ENCODE results near the gene CDH4. TPM values are rescaled to one million over a fixed set of nuclear protein-coding genes. Genes with fewer than 3 reads are reported as not detected.

Gene CDH4
- total RNA-seq, 1 donor from 2014 or later: 0.06 TPM

DNA sequence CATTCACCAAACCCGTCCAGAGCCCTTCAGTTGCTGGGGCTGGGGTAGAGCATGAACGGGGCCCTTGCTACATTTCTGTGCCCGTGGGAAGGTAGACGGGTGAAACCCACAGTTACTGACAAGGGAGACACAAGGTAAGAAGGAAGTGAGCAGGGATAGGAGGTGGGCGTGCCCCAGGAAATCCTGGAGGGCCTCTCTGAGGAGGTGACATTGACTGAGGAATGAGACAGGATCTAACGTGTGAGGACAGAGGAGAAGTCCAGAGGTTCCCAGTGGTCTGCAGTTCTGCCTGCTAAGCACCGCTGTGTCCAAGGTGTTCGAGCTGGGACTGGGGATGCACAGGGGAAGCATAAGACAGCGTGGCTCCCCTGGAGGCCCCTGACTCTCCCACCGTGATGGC lies 378.8 kb downstream of the CDH4 start:
- H3K4me3 ChIP-seq: no peak overlapping the region
- H3K27ac ChIP-seq: no peak overlapping the region
- H3K27me3 ChIP-seq (ENCODE audit: low read depth): no peaks in the 10 kb centered on the region
- TF ChIP-seq, protein P1, sequence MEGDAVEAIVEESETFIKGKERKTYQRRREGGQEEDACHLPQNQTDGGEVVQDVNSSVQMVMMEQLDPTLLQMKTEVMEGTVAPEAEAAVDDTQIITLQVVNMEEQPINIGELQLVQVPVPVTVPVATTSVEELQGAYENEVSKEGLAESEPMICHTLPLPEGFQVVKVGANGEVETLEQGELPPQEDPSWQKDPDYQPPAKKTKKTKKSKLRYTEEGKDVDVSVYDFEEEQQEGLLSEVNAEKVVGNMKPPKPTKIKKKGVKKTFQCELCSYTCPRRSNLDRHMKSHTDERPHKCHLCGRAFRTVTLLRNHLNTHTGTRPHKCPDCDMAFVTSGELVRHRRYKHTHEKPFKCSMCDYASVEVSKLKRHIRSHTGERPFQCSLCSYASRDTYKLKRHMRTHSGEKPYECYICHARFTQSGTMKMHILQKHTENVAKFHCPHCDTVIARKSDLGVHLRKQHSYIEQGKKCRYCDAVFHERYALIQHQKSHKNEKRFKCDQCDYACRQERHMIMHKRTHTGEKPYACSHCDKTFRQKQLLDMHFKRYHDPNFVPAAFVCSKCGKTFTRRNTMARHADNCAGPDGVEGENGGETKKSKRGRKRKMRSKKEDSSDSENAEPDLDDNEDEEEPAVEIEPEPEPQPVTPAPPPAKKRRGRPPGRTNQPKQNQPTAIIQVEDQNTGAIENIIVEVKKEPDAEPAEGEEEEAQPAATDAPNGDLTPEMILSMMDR (IDR thresholded peaks at IDR 0.05): no peak
- H3K36me3 ChIP-seq: no peaks in the 10 kb centered on the region
- H3K4me1 ChIP-seq: no peaks in the 10 kb centered on the region
- DNase-seq (no peak), ATAC-seq (no peak)
- intact Hi-C loops (cut with DNase I): no loop called here
- H3K9me3 ChIP-seq: no peaks in the 10 kb centered on the region

GRCh38 chr20:61631751-61632150 lies 379.7 kb downstream of the CDH4 start:
- Histone ChIP-seq H3K4me3 (no peak overlapping the region), H3K36me3 (no peaks in the 10 kb centered on the region), H3K4me1 (no peaks in the 10 kb centered on the region), H3K27ac (no peak overlapping the region), H3K27me3 (ENCODE audit: low read depth) (peaks cover 3% of the 10 kb centered on the region), H3K9me3 (no peaks in the 10 kb centered on the region)
- ATAC-seq: no peak
- TF ChIP-seq, protein P1 (IDR thresholded peaks at IDR 0.05): no peak
- no peak for DNase-seq
- intact Hi-C loops (cut with DNase I): no loop called here

GRCh38 chr20:61633004-61633403 lies 380.9 kb downstream of the CDH4 start:
- no peak overlapping the region for H3K4me3 ChIP-seq
- DNase-seq: no peak
- intact Hi-C loops (cut with DNase I): no loop called here
- H3K4me1 ChIP-seq: no peaks in the 10 kb centered on the region
- H3K27ac ChIP-seq: no peak overlapping the region
- H3K36me3 ChIP-seq: no peaks in the 10 kb centered on the region
- peaks cover 4% of the 10 kb centered on the region for H3K27me3 ChIP-seq (ENCODE audit: low read depth)
- no peaks in the 10 kb centered on the region for H3K9me3 ChIP-seq
- TF ChIP-seq, protein P1 (IDR thresholded peaks at IDR 0.05): no peak
- no peak for ATAC-seq

DNA sequence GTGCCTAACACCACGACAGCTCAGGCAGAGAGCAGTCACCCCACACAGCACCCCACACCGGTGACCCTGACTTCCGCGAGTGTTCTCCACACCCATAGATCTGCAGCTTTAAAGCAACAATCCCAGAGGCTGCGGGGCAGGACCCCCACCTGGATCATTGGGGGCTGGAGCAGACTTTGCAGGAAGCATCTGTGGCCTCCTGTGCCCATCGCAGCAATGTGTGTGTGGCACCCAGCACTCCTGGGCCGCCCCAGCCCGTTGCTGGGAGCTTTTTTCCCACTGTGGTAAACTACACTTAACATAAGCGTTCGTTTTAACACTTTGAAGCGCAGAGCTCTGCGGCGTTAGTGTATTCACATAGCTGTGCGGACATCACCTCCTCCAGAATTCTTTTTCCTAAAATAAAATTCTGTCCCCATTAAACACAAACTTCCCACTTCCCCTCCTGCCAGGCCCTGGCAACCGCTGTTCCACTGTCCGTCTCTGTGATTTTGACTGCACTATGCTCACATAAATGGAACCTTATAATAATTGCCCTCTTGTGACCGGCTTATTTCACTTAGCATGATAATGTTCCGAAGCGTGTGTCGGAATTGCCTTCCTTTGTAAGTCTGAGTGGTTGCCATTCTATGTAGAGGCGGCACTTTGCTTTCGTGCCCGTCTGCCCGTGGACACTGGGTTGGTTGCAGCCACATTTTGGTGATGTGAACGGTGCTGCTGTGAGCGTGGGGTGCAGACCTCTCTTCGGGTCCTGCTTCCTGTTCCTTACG lies 382.5 kb downstream of the CDH4 start:
- ATAC-seq (no peak), DNase-seq (no peak)
- no peak overlapping the region for H3K4me3 ChIP-seq
- H3K9me3 ChIP-seq: no peaks in the 10 kb centered on the region
- no peaks in the 10 kb centered on the region for H3K4me1 ChIP-seq
- intact Hi-C loops (cut with DNase I): no loop called here
- TF ChIP-seq, protein P1 (IDR thresholded peaks at IDR 0.05): no peak
- no peaks in the 10 kb centered on the region for H3K36me3 ChIP-seq
- H3K27me3 ChIP-seq (ENCODE audit: low read depth): peaks cover 4% of the 10 kb centered on the region
- no peak overlapping the region for H3K27ac ChIP-seq

- TF ChIP-seq, protein P1 (IDR thresholded peaks at IDR 0.05): no peak
- Histone ChIP-seq H3K27me3 (ENCODE audit: low read depth) (peaks cover 4% of the 10 kb centered on the region), H3K4me1 (no peaks in the 10 kb centered on the region), H3K36me3 (no peaks in the 10 kb centered on the region), H3K27ac (no peak overlapping the region), H3K4me3 (no peak overlapping the region), H3K9me3 (no peaks in the 10 kb centered on the region)
- DNase-seq (no peak), ATAC-seq (no peak)
- intact Hi-C loops (cut with DNase I): no loop called here
Observed at GRCh38 chr20:61635721-61636455, 383.8 kb downstream of the CDH4 start.
